Activated T-helper 1 cell treated with anti-CD3 and anti-CD28 coated beads, Interleukin-12 subunit alpha, Interleukin-12 subunit beta, Interleukin-2, Interleukin-4 antibody, amounts not matched to agents 30 ng/mL and 10 ng/mL and 1 ng/mL, durations not matched to agents 14 hours and 24 hours and 36 hours (primary cell): ENCODE data around the gene SLC9A3. TPM values are rescaled to one million over a fixed set of nuclear protein-coding genes. Genes with fewer than 3 reads are reported as not detected.
"Not testable (repeated sequence)": the region's sequence is repeated elsewhere in the genome, so short reads cannot be mapped to it uniquely, and the experiment has no call there.

Experiments used
- DNase-seq: peaks from one replicate; pipeline ENCODE4 v3.0.0; 2021; ENCODE audit warnings: low spot score
- H3K27ac Mint-ChIP-seq: one replicate; pipeline ENCODE4 v1.8.0; 2021; ENCODE audit warnings: mild to moderate bottlenecking, mixed read lengths
- H3K27me3 Mint-ChIP-seq: one replicate; pipeline ENCODE4 v1.8.0; 2022; ENCODE audit warnings: mild to moderate bottlenecking, moderate library complexity, mixed read lengths; ENCODE audit not compliant: insufficient read depth
- H3K36me3 Mint-ChIP-seq: one replicate; pipeline ENCODE4 v1.8.0; 2021; ENCODE audit warnings: low read depth, mixed read lengths
- H3K4me1 Mint-ChIP-seq: one replicate; pipeline ENCODE4 v1.8.0; 2021; ENCODE audit warnings: low read depth, mixed read lengths
- H3K4me3 Mint-ChIP-seq: one replicate; pipeline ENCODE4 v1.8.0; 2021; ENCODE audit warnings: mild to moderate bottlenecking, moderate library complexity, mixed read lengths
- H3K9me3 Mint-ChIP-seq: one replicate; pipeline ENCODE4 v1.8.0; 2021; ENCODE audit warnings: mixed read lengths
- intact Hi-C: fragments of 100-400 bp; cut with micrococcal nuclease; formaldehyde crosslinking; loops from one replicate; pipeline ENCODE4 v1.15.1; 2024
- total RNA-seq: library from RNA; stranded (reverse); gene quantifications from 2 replicates; pipeline ENCODE4 v1.2.3, GENCODE V29; 2022

SLC9A3 gene
- total RNA-seq, 1 donor from 2014 or later, result 3.0 TPM

DNA sequence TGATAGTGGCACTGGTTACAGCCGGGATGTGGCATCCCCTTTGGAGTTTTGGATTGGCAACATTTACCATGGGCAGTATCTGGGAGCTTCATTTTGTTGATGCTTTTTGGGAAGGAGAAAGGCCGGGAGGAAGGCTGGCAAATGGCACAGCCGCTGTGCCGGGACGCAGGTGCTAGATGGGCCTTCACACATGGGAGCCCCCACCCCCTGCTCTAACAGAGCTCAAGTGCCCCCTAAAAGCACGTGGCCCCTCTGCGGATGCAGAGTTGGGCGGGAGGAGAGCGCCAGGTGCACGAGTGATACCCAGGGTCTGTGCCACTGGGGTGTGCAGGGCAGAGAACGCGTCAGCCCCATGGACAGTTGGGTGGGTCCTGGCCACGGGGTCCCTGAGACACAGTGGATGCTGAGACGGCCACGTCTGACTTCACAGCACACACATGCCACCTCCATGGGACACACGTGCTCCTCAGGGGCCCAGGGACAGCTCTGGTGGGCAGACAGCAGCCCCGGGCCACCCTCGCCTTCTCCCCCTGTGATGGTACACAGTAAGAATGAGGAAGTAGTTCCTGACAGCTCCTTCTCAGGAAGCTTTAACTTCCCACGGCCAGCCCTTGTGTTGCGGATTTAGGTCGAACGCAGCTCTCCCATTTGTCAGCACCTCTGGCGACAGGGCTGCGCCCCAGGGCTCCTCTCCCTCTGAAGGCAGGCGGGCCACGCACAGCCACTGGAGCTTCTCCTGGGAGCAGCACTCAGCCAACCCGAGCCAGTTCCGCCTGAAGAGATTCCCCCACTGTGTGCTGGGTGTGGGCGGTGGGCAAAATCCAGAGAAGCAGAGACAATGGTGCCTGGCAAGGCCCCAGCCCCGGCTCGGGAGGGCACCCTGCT is 10.8 kb downstream of the SLC9A3 start:
- DNase-seq, result no peak
- intact Hi-C loops, result no loop called here
- peaks cover 5% of the 10 kb centered on the region for H3K27me3 Mint-ChIP-seq
- no peak overlapping the region for H3K4me3 Mint-ChIP-seq
- no peak overlapping the region for H3K27ac Mint-ChIP-seq
- H3K4me1 Mint-ChIP-seq, result no peaks in the 10 kb centered on the region
- no peaks in the 10 kb centered on the region for H3K9me3 Mint-ChIP-seq
- no peaks in the 10 kb centered on the region for H3K36me3 Mint-ChIP-seq

DNA sequence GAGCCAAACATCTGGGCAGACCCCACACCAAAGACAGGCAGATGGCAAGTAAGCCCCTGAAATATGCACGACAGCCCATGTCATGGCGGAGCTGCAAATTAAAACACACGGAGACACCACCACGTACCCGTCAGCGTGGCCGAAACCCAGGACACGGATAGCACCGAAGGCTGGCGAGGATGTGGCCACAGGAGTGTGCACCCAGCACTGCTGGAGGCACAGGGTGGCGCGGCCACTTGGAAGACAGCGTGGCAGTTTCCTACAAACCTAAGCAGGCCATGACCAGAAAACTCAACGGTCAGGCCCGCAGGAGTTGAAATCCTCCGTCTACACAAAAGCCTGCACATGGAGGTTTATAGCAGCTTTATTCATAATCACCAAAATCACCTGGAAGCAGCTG is 12.8 kb downstream of the SLC9A3 start:
- no peaks in the 10 kb centered on the region for H3K9me3 Mint-ChIP-seq
- H3K36me3 Mint-ChIP-seq, result no peaks in the 10 kb centered on the region
- no peak overlapping the region for H3K4me3 Mint-ChIP-seq
- intact Hi-C loops, result no loop called here
- no peak overlapping the region for H3K27ac Mint-ChIP-seq
- peaks cover 3% of the 10 kb centered on the region for H3K27me3 Mint-ChIP-seq
- DNase-seq, result no peak
- no peaks in the 10 kb centered on the region for H3K4me1 Mint-ChIP-seq

DNA sequence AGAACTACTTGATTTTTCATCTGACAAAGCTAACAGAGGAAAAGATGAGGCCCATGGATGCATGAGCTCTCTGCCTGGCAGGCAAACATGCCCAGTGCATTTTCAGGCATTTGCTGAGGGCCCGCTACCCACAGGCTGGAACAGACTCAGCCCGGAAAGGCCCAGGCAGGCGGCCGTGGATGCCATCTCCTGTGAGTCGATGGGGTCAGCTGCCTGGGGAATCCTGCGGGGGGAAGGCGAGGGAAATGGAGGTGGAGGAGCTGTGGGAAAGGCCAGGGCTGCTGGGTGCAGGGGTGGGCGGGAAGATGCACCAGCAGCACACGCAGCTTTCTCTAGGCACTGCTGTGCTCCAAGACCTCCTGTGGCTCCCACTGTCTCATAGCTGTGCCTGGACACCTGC is 13.7 kb downstream of the SLC9A3 start:
- Mint-ChIP-seq H3K36me3 (no peaks in the 10 kb centered on the region), H3K4me1 (no peaks in the 10 kb centered on the region), H3K4me3 (no peak overlapping the region), H3K9me3 (no peaks in the 10 kb centered on the region), H3K27me3 (peaks cover 3% of the 10 kb centered on the region), H3K27ac (no peak overlapping the region)
- intact Hi-C loops, result no loop called here
- DNase-seq, result no peak

DNA sequence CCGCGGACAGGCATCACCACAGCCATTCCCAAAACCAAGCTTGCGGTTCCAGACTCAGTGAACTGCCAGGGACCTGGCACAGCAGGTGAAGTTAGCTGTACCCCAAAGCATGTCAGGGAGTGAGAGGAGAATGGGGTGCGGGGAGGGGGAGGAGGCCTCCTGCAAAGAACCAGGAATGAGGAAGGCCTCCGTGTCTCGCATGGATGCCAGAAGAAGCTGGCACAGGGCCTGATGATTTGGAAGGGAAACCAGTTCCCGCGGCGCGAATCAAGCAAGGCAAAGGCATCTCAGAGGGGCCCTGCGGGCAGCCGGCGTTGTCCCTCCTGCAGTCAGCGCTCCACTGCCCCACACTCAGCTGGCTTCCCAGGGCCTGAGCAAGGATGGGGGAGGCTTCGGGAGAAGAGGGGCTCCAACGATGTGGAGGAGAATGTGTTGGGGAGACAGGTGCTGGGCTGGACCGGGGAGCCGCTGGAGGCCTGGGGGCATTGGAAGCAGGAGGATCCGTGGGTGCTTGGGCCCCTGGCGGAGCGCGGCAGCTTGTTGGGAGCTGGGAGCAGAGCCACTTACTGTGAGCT is 14.6 kb downstream of the SLC9A3 start:
- H3K36me3 Mint-ChIP-seq, result no peaks in the 10 kb centered on the region
- intact Hi-C loops, result no loop called here
- no peaks in the 10 kb centered on the region for H3K9me3 Mint-ChIP-seq

DNA sequence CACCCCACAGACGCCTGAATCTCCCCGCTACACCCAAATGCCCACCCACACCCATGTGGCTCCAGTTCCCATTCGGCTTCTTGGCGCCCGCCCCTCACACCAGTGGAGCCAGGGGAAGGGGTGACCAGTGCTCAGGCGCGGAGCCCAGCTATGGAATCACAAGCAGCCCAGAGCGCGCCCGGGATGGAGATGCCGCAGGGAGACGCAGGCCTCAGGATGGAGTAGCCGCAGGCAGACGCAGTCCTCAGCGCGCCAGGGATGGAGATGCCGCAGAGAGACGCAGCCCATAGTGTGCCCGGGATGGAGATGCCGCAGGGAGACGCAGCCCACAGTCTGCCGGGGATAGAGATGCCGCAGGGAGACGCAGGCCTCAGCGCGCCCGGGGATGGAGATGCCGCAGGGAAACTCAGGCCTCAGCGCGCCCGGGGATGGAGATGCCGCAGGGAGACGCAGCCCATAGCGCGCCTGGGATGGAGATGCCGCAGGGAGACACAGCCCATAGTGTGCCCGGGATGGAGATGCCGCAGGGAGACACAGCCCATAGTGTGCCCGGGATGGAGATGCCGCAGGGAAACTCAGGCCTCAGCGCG is 16.2 kb downstream of the SLC9A3 start:
- H3K27ac Mint-ChIP-seq, H3K4me1 Mint-ChIP-seq, intact Hi-C loops, H3K27me3 Mint-ChIP-seq, H3K4me3 Mint-ChIP-seq, H3K36me3 Mint-ChIP-seq, H3K9me3 Mint-ChIP-seq, DNase-seq: not testable (repeated sequence)

More for the DNA sequence above, 14.6 kb downstream of the SLC9A3 start:
- no peaks in the 10 kb centered on the region for H3K4me1 Mint-ChIP-seq
- no peak for DNase-seq
- no peaks in the 10 kb centered on the region for H3K27me3 Mint-ChIP-seq
- H3K4me3 Mint-ChIP-seq, result no peak overlapping the region
- H3K27ac Mint-ChIP-seq, result no peak overlapping the region

DNA sequence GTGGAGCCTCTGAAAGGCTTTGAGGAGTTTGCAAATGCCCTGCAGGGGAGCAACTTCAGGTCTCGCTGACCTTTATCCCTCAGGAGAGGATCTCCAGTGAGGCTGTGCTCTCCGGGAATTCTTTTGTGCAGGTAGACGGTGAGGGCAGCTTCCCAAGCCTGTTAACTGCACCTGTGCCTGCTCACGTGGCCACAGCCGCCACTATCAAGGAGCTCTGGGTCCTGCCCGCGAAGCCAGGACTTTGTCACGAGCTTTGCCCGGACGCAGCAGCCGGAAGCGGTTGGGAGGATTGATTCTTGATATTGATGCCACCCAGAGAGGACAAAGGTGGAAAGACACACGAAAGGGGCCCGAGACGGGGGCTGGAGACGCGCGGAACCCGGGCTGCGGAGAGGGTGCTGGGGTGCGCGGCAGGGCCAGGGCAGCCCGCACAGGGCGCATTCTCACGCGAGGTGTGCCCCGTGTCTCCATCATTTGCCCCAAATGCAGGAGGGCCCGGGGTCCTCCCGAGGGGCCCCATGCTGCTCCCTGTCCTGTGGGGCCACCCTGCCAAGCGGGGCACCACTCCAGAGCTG is 18.2 kb downstream of the SLC9A3 start:
- no peak overlapping the region for H3K27ac Mint-ChIP-seq
- intact Hi-C loops, result no loop called here
- H3K4me3 Mint-ChIP-seq, result no peak overlapping the region
- no peak for DNase-seq
- no peaks in the 10 kb centered on the region for H3K36me3 Mint-ChIP-seq
- H3K27me3 Mint-ChIP-seq, result no peaks in the 10 kb centered on the region
- no peaks in the 10 kb centered on the region for H3K9me3 Mint-ChIP-seq
- no peaks in the 10 kb centered on the region for H3K4me1 Mint-ChIP-seq

DNA sequence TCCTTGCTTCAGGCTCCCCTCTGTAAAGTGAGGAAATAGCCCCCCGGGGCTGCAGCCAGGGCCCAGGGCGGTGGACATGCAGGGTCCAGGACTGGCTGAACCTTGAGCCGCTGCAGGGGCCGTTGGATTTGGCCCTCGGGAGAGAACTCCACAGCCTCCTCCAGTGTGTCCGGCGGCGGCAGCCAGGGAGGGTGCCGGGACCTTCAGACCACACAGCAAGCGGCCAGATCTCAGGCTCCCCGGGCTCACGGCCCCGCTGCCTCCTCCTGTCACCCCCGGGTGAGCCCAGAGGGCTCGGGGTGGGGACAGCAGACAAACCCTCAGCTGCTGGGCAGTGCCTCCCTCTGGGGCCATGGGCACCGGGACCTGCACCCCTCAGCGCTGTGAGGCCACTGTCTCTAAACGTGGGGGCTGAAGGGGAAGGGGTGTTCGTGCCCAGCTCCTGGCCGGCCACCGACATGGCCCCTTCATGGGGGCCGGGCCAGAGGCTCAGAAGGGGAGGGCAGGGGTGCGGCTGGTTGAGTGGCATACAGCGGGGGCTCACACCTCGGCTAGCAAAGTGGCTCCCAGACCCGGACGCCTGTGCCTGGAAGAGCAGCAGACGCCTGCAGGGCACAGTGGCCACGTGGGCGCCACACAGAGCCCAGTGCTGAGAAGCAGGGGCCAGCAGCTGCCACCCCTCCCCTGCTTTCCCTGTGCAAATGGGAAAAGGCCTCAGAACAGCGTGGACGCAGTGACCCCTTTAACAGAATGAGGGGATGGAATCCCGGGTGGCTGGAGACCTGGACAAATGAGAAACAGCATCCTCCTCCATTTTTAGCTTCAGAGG is 19.7 kb downstream of the SLC9A3 start:
- Mint-ChIP-seq H3K4me1 (no peaks in the 10 kb centered on the region), H3K9me3 (no peaks in the 10 kb centered on the region), H3K4me3 (no peak overlapping the region), H3K27ac (no peak overlapping the region), H3K36me3 (no peaks in the 10 kb centered on the region), H3K27me3 (no peaks in the 10 kb centered on the region)
- intact Hi-C loops, result no loop called here
- no peak for DNase-seq

DNA sequence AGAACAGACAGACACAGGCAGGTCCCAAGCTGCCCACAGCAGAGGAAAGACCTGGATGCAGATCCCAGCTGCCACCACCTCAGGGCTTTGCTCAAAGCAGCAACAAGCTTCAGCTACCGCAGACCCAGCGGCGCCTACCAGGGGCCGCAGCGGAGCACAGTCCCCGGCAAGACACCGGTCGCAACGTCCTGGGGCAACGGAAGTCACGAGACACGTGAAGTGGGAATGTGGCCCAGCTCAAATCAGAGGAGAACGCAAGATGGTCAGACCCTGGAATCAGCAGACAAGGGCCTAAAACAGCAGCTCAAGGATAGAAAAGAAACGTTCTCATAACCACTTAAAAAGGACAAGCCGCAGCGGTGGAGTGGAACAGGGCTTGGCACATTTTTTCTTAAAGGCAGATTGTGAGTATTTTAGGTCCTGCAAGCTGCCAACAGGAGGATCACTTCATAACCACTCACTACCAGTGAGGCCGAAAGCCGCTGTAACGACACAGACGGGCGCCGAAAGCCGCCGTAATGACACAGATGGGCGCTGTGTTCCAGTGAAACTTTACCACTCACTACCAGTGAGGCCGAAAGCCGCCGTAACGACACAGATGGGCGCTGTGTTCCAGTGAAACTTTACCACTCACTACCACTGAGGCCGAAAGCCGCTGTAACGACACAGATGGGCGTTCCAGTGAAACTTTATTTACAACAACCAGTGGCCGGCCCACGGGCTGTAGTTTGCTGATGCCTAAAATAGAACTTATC is 21.7 kb downstream of the SLC9A3 start:
- no peak for DNase-seq

DNA sequence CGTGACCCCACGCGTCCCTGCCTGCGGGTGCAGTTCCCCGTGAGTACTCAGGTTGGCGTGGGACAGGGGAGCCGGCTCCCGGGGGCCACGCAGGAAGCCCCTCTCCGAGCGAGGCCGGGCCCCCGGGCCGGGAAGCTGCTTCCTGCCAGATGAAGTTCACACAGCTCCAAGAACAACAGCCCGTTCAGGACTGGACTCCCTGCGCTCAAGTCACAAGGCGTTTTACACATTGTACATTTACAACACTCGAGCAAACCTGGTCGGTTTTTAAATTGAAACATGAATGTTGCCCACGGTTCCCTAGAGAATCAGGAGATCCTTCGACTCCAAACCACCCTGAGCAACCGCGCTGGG is 22.4 kb downstream of the SLC9A3 start:
- Mint-ChIP-seq H3K36me3 (no peaks in the 10 kb centered on the region), H3K27me3 (no peaks in the 10 kb centered on the region), H3K4me3 (no peak overlapping the region), H3K27ac (no peak overlapping the region), H3K9me3 (no peaks in the 10 kb centered on the region), H3K4me1 (no peaks in the 10 kb centered on the region)
- DNase-seq, result no peak
- intact Hi-C loops, result no loop called here

More for the DNA sequence above, 21.7 kb downstream of the SLC9A3 start:
- no peak overlapping the region for H3K4me3 Mint-ChIP-seq
- H3K27ac Mint-ChIP-seq, result no peak overlapping the region
- H3K4me1 Mint-ChIP-seq, result no peaks in the 10 kb centered on the region
- no peaks in the 10 kb centered on the region for H3K36me3 Mint-ChIP-seq
- intact Hi-C loops, result no loop called here
- no peaks in the 10 kb centered on the region for H3K27me3 Mint-ChIP-seq
- no peaks in the 10 kb centered on the region for H3K9me3 Mint-ChIP-seq

DNA sequence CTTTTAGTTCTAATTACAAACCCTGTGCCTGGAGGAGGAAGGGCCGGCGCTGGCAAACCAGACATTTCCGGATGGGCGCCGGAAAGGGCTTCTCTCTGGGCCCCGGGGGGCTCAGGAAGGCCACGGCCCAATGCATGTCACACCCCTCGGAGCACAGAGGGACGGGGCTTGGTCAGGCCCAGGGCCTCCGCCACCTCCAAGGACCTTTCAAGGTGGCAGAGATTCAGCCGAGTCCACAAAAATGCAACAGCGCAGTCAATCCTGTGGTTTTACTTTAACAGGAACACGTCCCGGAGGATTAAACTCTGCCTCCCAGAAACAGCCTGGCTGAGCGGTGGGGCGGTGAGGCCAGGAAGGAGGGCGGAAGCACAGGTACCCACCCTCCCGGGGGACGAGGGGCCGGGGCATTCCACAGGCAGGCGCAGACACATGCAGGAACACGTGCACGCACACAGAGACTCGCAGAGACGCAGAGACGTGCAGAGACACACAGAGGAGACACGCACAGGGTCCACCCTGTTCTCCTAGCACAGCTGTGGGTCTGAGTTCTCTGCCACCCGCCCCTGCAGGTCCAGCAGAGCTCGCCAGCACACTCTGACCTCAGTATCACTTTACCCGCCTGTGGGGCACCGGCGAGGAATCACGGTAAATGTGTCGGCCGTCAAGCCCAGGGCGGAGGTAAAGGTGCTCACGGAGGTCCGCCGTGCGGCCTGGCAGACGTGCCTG is 23.0 kb downstream of the SLC9A3 start:
- no peak for DNase-seq
- intact Hi-C loops, result no loop called here
- H3K4me1 Mint-ChIP-seq, result no peaks in the 10 kb centered on the region
- no peaks in the 10 kb centered on the region for H3K36me3 Mint-ChIP-seq
- H3K27ac Mint-ChIP-seq, result no peak overlapping the region
- no peaks in the 10 kb centered on the region for H3K9me3 Mint-ChIP-seq
- no peak overlapping the region for H3K4me3 Mint-ChIP-seq
- H3K27me3 Mint-ChIP-seq, result no peaks in the 10 kb centered on the region

DNA sequence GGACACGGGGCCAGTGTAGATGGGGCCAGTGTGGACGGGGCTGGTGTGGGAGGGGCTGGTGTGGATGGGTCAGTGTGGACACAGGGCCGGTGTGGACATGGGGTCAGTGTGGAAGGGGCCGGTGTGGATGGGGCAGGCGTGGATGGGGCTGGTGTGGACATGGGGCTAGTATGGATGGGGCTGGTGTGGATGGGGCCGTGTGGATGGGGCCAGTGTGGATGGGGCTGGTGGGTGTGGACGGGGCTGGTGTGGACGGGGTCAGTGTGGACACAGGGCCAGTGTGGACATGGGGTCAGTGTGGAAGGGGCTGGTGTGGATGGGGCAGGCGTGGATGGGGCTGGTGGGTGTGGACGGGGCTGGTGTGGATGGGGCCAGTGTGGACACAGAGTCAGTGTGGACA is 23.8 kb downstream of the SLC9A3 start:
- Mint-ChIP-seq H3K4me3 (no peak overlapping the region), H3K27me3 (no peaks in the 10 kb centered on the region), H3K4me1 (no peaks in the 10 kb centered on the region), H3K9me3 (no peaks in the 10 kb centered on the region), H3K27ac (no peak overlapping the region), H3K36me3 (no peaks in the 10 kb centered on the region)
- no peak for DNase-seq
- intact Hi-C loops, result no loop called here
